WTC11 (cell line): ENCODE data around the gene PRPF40A.
A peak's percentile ranks its signal among the peaks of the same experiment; 100 is the strongest.

Experiments
- CTCF ChIP-seq: fragments of 200-600 bp; IDR thresholded peaks from 2 replicates; pipeline ENCODE4 v1.8.0; 2022; ENCODE audit warnings: antibody characterized with exemption
- E2F4 ChIP-seq: sonication (generic); formaldehyde crosslinking; IDR thresholded peaks from 2 replicates; pipeline ENCODE4 v1.8.1; 2022; ENCODE audit warnings: low read depth, mild to moderate bottlenecking, moderate library complexity, missing genetic modification reagents, borderline replicate concordance
- E2F5 ChIP-seq: sonication (generic); formaldehyde crosslinking; IDR thresholded peaks from 2 replicates; pipeline ENCODE4 v1.8.1; 2022; ENCODE audit warnings: mild to moderate bottlenecking, moderate library complexity, missing genetic modification reagents
- ELF4 ChIP-seq: sonication (generic); formaldehyde crosslinking; IDR thresholded peaks from 2 replicates; pipeline ENCODE4 v1.8.1; 2022; ENCODE audit warnings: low read depth, mild to moderate bottlenecking, moderate library complexity, missing genetic modification reagents
- ESRRA ChIP-seq: sonication (generic); formaldehyde crosslinking; IDR thresholded peaks from 2 replicates; pipeline ENCODE4 v1.8.1; 2022; ENCODE audit warnings: mild to moderate bottlenecking, missing genetic modification reagents, borderline replicate concordance
- GABPB1 ChIP-seq: sonication (generic); formaldehyde crosslinking; IDR thresholded peaks from 2 replicates; pipeline ENCODE4 v1.8.1; 2023; ENCODE audit warnings: mild to moderate bottlenecking, missing genetic modification reagents
- MLX ChIP-seq: sonication (generic); formaldehyde crosslinking; IDR thresholded peaks from 2 replicates; pipeline ENCODE4 v1.8.1; 2023; ENCODE audit warnings: mild to moderate bottlenecking, missing genetic modification reagents, moderate library complexity
- PREB ChIP-seq: sonication (generic); formaldehyde crosslinking; IDR thresholded peaks from 2 replicates; pipeline ENCODE4 v1.8.1; 2022; ENCODE audit warnings: mild to moderate bottlenecking, missing genetic modification reagents, moderate library complexity, borderline replicate concordance
- RELA ChIP-seq: sonication (generic); formaldehyde crosslinking; IDR thresholded peaks from 2 replicates; pipeline ENCODE4 v1.8.1; 2022; ENCODE audit warnings: missing genetic modification reagents, mild to moderate bottlenecking, borderline replicate concordance
- USF2 ChIP-seq: sonication (generic); formaldehyde crosslinking; IDR thresholded peaks from 2 replicates; pipeline ENCODE4 v1.8.1; 2023; ENCODE audit warnings: mild to moderate bottlenecking, missing genetic modification reagents, moderate library complexity
- ZBTB21 ChIP-seq: sonication (generic); formaldehyde crosslinking; IDR thresholded peaks from 2 replicates; pipeline ENCODE4 v1.8.1; 2023; ENCODE audit warnings: mild to moderate bottlenecking, missing genetic modification reagents, borderline replicate concordance
- ZNF671 ChIP-seq: fragments of 250-450 bp; sonication (Bioruptor Pico); IDR thresholded peaks from 2 replicates; pipeline ENCODE4 v1.8.0; 2021; ENCODE audit warnings: mild to moderate bottlenecking

GRCh38 chr2:152717228-152718075 is at the start of gene PRPF40A:
- no peak for TF ChIP-seq ELF4 (CRISPR knock-in tag)
- TF ChIP-seq CTCF: no peak
- TF ChIP-seq MLX: no peak
- TF ChIP-seq ZNF671: no peak
- 0 out of 2 replicates have a peak, but pooled peaks have one; percentile 49 for TF ChIP-seq ZBTB21 (CRISPR knock-in tag)
- TF ChIP-seq RELA (CRISPR knock-in tag): no peak
- TF ChIP-seq E2F4: peak; percentile 61; the same call in 1 of the 2 replicates
- TF ChIP-seq GABPB1 (CRISPR knock-in tag): no peak; the same call in 1 of the 2 replicates
- no peak for TF ChIP-seq ESRRA (CRISPR knock-in tag)
- no peak for TF ChIP-seq PREB (CRISPR knock-in tag)
- TF ChIP-seq USF2 (CRISPR knock-in tag): 0 out of 2 replicates have a peak, but pooled peaks have one; percentile 17
- TF ChIP-seq E2F5: no peak
